ENCODE results near the gene PRIMA1.

The PRIMA1 gene

DNA sequence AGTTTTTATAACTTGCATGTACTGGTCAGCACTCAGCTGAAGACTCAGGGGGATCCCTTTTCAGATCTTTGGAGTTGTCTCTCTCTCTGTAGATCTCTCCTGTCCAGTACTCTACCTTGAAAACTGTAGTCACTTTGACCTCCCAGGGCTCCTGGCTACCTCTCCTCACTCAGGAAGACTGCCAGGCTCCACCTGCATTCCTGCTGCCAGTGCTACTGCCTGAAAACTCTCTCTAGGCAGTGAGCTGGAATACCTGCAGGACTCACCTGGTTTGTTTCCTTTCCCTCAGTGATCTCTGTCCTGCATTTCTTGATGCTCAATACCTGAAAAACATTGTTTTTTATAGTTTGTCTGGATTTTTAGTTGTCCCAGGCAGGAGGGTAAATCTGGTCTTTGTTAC is 87.4 kb downstream of the PRIMA1 start:
- ChIA-PET POLR2A (no interaction called here), CTCF (no interaction called here)
- no peak for TF ChIP-seq CTCF (IDR thresholded peaks at IDR 0.05; ENCODE audit: insufficient read depth, low read length, missing control alignments)
- H3K4me3 ChIP-seq (ENCODE audit: low read depth, low read length) = no peak overlapping the region
- DNase-seq (ENCODE audit: low read depth, low spot score) = no peak

DNA sequence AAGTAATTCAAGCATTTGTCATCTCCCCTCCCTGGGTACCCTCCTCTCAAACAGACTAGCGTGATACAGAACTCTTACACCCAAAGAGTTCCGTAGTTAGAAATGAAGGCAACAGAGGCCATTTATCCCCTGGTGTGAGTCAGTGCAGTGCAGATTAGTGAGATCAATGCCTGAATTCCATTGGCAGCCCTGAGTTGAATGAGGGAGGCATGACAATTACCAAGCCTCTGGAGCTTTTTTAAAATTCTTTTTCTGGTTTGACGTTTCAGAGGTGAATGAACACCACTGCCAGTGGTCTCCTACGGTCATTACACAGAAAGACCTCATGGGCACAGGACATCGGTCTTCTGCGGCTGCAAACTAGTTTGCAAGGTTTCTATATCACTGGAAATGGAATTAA is 94.4 kb downstream of the PRIMA1 start:
- DNase-seq (ENCODE audit: low read depth, low spot score) = no peak
- H3K4me3 ChIP-seq (ENCODE audit: low read depth, low read length) = no peak overlapping the region
- CTCF ChIA-PET = no interaction called here
- TF ChIP-seq CTCF (IDR thresholded peaks at IDR 0.05; ENCODE audit: insufficient read depth, low read length, missing control alignments) = no peak
- POLR2A ChIA-PET = no interaction called here

DNA sequence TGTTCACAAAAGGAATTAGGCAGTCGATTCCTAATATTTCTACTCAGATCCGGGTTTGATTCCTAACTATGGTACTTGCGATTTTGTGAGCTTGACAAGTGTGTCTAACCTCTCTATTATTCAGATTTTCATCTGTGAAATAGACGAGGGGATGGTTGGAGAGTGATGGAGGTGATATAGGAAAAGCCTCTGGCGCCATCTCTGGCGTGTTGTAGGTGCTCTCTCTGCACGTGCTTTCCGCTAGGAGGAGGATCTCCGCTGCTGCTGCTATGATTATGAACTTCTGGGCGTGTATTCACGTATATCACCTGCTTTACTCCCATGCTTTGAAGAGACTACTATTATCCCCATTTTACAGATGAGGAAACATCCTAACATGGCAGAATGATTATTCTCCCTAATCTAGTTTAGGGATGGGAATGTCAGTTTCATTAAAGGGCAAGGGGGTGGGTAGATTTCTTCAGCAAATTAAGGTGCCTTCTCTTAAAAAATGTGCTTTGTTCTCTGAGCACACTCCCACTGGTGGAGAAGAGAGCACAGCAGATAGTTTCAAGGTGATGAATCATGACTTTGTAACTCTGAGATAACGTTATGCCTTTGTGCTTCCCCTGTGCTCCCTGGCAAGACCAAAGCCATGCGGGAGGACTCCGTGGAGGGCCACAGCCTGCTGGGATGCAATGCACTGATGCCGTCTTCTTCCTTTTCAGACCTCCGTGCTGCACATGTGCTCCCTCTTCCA is 97.1 kb downstream of the PRIMA1 start:
- POLR2A ChIA-PET = no interaction called here
- TF ChIP-seq CTCF (IDR thresholded peaks at IDR 0.05; ENCODE audit: insufficient read depth, low read length, missing control alignments) = no peak
- DNase-seq (ENCODE audit: low read depth, low spot score) = no peak
- CTCF ChIA-PET = interaction anchor here (0.7 kb wide), 1 partner anchor 37 kb away, joined by 3 read pairs; no protein-coding TSS in a partner anchor
- H3K4me3 ChIP-seq (ENCODE audit: low read depth, low read length) = no peak overlapping the region

DNA sequence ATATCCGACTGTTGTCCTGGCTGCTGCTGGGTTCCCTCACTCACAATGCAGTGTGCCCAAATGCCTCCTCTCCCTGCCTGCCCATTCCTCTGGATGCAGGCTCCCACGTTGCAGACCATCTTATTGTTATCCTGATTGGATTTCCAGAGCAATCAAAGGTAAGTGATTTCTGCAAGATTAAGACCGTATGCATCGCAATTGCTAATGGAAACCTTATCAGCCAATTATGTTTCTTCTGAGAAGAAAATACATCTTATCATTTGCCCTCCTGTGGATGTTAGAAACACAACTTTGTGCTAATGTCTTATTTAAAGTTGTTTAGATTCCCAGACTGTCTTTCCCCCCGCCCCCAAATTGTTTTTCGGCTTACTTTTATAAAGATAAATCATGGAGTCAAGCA is 98.1 kb downstream of the PRIMA1 start:
- no peak overlapping the region for H3K4me3 ChIP-seq (ENCODE audit: low read depth, low read length)
- ChIA-PET CTCF (no interaction called here), POLR2A (no interaction called here)
- DNase-seq (ENCODE audit: low read depth, low spot score) = no peak
- no peak for TF ChIP-seq CTCF (IDR thresholded peaks at IDR 0.05; ENCODE audit: insufficient read depth, low read length, missing control alignments)

- ChIA-PET POLR2A (no interaction called here), CTCF (no interaction called here)
- TF ChIP-seq CTCF (IDR thresholded peaks at IDR 0.05; ENCODE audit: insufficient read depth, low read length, missing control alignments) = no peak
- no peak for DNase-seq (ENCODE audit: low read depth, low spot score)
- H3K4me3 ChIP-seq (ENCODE audit: low read depth, low read length) = no peak overlapping the region
Observed at GRCh38 chr14:93688820-93689219, 99.5 kb downstream of the PRIMA1 start.

DNA sequence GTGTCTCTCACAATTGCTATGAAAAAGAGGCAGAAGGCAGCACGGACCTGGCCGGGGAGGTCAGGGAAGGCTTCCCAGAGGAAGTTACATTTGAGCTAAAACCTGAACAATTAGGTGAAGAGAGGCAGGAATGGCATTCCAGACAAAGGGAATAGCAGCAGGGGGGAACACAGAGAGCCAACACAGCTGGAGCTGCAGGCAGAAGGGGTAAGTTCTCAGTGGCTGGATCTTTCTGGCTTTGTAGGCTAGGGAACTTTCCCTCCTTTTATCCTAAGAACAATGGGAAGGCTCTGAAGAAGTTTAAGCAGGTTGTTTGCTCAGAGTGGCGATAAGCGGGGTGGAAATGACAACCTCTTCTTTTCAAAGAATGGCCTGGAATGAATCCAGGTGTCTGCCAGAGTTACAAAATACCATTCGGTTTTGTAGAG is 100.0 kb downstream of the PRIMA1 start:
- POLR2A ChIA-PET = no interaction called here
- no peak for TF ChIP-seq CTCF (IDR thresholded peaks at IDR 0.05; ENCODE audit: insufficient read depth, low read length, missing control alignments)
- CTCF ChIA-PET = no interaction called here
- H3K4me3 ChIP-seq (ENCODE audit: low read depth, low read length) = no peak overlapping the region
- DNase-seq (ENCODE audit: low read depth, low spot score) = no peak

Data from AG04449 (cell line).